ENCODE data around the gene TREML4. TPM values are rescaled to one million over a fixed set of nuclear protein-coding genes. Genes with fewer than 3 reads are reported as not detected.

The TREML4 gene
- total and polyA plus RNA-seq, 2 of the 8 experiments (the other 6 are each of a cell fraction or from before 2014, with no cell fraction given) = not detected

GRCh38 chr6:41197234-41197633, 30.9 kb upstream of the TREML4 start (continued):
- no peak for TF ChIP-seq RNF2 (IDR thresholded peaks at IDR 0.05; ENCODE audit: borderline replicate concordance, low read depth, low read length, missing control alignments, poor library complexity, severe bottlenecking)
